IMR-90 (cell line): ENCODE data around the gene KDM1A. TPM values are rescaled to one million over a fixed set of nuclear protein-coding genes. Genes with fewer than 3 reads are reported as not detected.

Source experiments
- ATAC-seq: fragments of 200-7000 bp; cut with Tn5 transposase; 2 replicates; pipeline ENCODE4 v1.9.1; 2020; ENCODE audit warnings: low read depth, mild to moderate bottlenecking, moderate library complexity
- BruUV-seq: library from RNA; stranded (reverse); fragments of 400-500 nt; replicated peaks from 2 replicates; lab custom pipeline; 2021; lab: Mats Ljungman, UMichigan
- CTCF ChIA-PET: fragments of 300-600 bp; formaldehyde crosslinking; extraction: SDS; loops from one replicate; lab custom pipeline; 2021; ENCODE audit warnings: antibody characterized with exemption; lab: Yijun Ruan, JAX
- POLR2A ChIA-PET: fragments of 300-600 bp; sonication (Branson Sonifier 250); formaldehyde crosslinking; loops from one replicate; lab custom pipeline; 2022; ENCODE audit warnings: antibody characterized with exemption; ENCODE audit not compliant: unreplicated experiment; lab: Charles Lee
- DNase-seq: peaks from one replicate; pipeline ENCODE4 v3.0.0; 2013
- H2AFZ ChIP-seq: replicated peaks from 2 replicates; pipeline ENCODE3; 2013; ENCODE audit warnings: low read length, mild to moderate bottlenecking; ENCODE audit not compliant: poor library complexity
- H2AK5ac ChIP-seq: 2 replicates; pipeline ENCODE4 v1.6.1; 2013; ENCODE audit warnings: low read depth, low read length, inconsistent platforms
- H2AK9ac ChIP-seq: replicated peaks from 2 replicates; pipeline ENCODE3; 2013; ENCODE audit warnings: mild to moderate bottlenecking, low read depth, low read length, moderate library complexity; ENCODE audit not compliant: poor library complexity
- H2BK120ac ChIP-seq: 2 replicates; pipeline ENCODE4 v1.6.1; 2013; ENCODE audit warnings: low read depth, low read length, inconsistent platforms
- H2BK15ac ChIP-seq: 3 replicates; pipeline ENCODE4 v1.6.1; 2013; ENCODE audit warnings: low read depth, low read length, inconsistent platforms
- H2BK20ac ChIP-seq: 2 replicates; pipeline ENCODE4 v1.6.1; 2013; ENCODE audit warnings: low read depth, mild to moderate bottlenecking, inconsistent platforms, low read length, moderate library complexity
- H2BK5ac ChIP-seq: 2 replicates; pipeline ENCODE4 v1.6.1; 2013; ENCODE audit warnings: mild to moderate bottlenecking, low read depth, low read length, inconsistent platforms; ENCODE audit not compliant: poor library complexity, severe bottlenecking
- H3K14ac ChIP-seq: replicated peaks from 2 replicates; pipeline ENCODE4 v1.6.1; 2013; ENCODE audit warnings: low read depth, low read length, inconsistent platforms
- H3K18ac ChIP-seq: 2 replicates; pipeline ENCODE4 v1.6.1; 2013; ENCODE audit warnings: low read depth, low read length, control low read depth
- H3K23ac ChIP-seq: 2 replicates; pipeline ENCODE4 v1.6.1; 2013; ENCODE audit warnings: low read depth, low read length, inconsistent platforms
- H3K27ac ChIP-seq: 2 replicates; pipeline ENCODE4 v1.5.1; 2013; ENCODE audit warnings: mild to moderate bottlenecking, control low read depth, low read length; ENCODE audit not compliant: insufficient read depth
- H3K27me3 ChIP-seq: 2 replicates; pipeline ENCODE4 v1.6.1; 2013; ENCODE audit warnings: low read length; ENCODE audit not compliant: control insufficient read depth, insufficient read depth
- H3K36me3 ChIP-seq: 2 replicates; pipeline ENCODE4 v1.6.1; 2013; ENCODE audit warnings: low read length, mixed read lengths; ENCODE audit not compliant: control insufficient read depth, insufficient read depth
- H3K4ac ChIP-seq: 2 replicates; pipeline ENCODE4 v1.6.1; 2013; ENCODE audit warnings: low read depth, low read length, inconsistent platforms
- H3K4me1 ChIP-seq: 2 replicates; pipeline ENCODE4 v1.6.1; 2013; ENCODE audit warnings: low read length, mixed read lengths; ENCODE audit not compliant: control insufficient read depth, insufficient read depth
- H3K4me2 ChIP-seq: 2 replicates; pipeline ENCODE4 v1.6.1; 2013; ENCODE audit warnings: low read depth, mild to moderate bottlenecking, control low read depth, low read length, moderate library complexity
- H3K4me3 ChIP-seq: 2 replicates; pipeline ENCODE4 v1.5.1; 2013; ENCODE audit warnings: low read depth, mild to moderate bottlenecking, control low read depth, low read length, moderate library complexity; ENCODE audit not compliant: insufficient read depth
- H3K56ac ChIP-seq: 2 replicates; pipeline ENCODE4 v1.6.1; 2013; ENCODE audit warnings: low read length, inconsistent platforms; ENCODE audit not compliant: insufficient read depth; ENCODE audit errors: extremely low read depth
- H3K79me1 ChIP-seq, 2 experiments: 2 replicates each; pipeline ENCODE4 v1.6.1; 2013; ENCODE audit warnings: low read length in 2 of 2, inconsistent platforms in 1 of 2, low read depth in 1 of 2
- H3K9ac ChIP-seq: 2 replicates; pipeline ENCODE4 v1.6.1; 2013; ENCODE audit warnings: low read depth, low read length, control low read depth
- H3K9me1 ChIP-seq: 2 replicates; pipeline ENCODE4 v1.6.1; 2013; ENCODE audit warnings: low read length, inconsistent platforms; ENCODE audit not compliant: insufficient read depth
- H3K9me3 ChIP-seq: 2 replicates; pipeline ENCODE4 v1.6.1; 2013; ENCODE audit warnings: low read length; ENCODE audit not compliant: control insufficient read depth, insufficient read depth
- H4K20me1 ChIP-seq: 2 replicates; pipeline ENCODE4 v1.6.1; 2013; ENCODE audit warnings: low read length, inconsistent platforms; ENCODE audit not compliant: insufficient read depth
- H4K5ac ChIP-seq: 2 replicates; pipeline ENCODE4 v1.6.1; 2013; ENCODE audit warnings: mild to moderate bottlenecking, low read depth, low read length, control low read depth
- H4K8ac ChIP-seq, 2 experiments: 2 replicates each; pipeline ENCODE4 v1.6.1; 2013; ENCODE audit warnings: low read depth in 2 of 2, low read length in 2 of 2, control low read depth in 1 of 2, inconsistent platforms in 1 of 2
- H4K91ac ChIP-seq: 2 replicates; pipeline ENCODE4 v1.6.1; 2013; ENCODE audit warnings: low read depth, low read length, inconsistent platforms; ENCODE audit not compliant: insufficient read depth
- BHLHE40 ChIP-seq: fragments of 150-350 bp; IDR thresholded peaks from 2 replicates; pipeline ENCODE4 v1.6.1; 2016; ENCODE audit warnings: mild to moderate bottlenecking, low read depth, low read length
- CEBPB ChIP-seq: IDR thresholded peaks from 2 replicates; pipeline ENCODE4 v1.6.1; 2012; ENCODE audit warnings: low read depth, low read length, improper control_type of control experiment
- CHD1 ChIP-seq: IDR thresholded peaks from 2 replicates; pipeline ENCODE4 v1.6.1; 2012; ENCODE audit warnings: low read depth, low read length, improper control_type of control experiment
- CTCF ChIP-seq: conservative IDR thresholded peaks from 2 replicates; pipeline ENCODE4 v1.5.1; 2012; ENCODE audit warnings: mild to moderate bottlenecking, low read depth, low read length, improper control_type of control experiment
- ELK1 ChIP-seq: fragments of 150-350 bp; IDR thresholded peaks from 2 replicates; pipeline ENCODE4 v1.6.1; 2016; ENCODE audit warnings: low read depth, mild to moderate bottlenecking, low read length, moderate library complexity, borderline replicate concordance
- FOS ChIP-seq: fragments of 150-350 bp; IDR thresholded peaks from 2 replicates; pipeline ENCODE4 v1.6.1; 2016; ENCODE audit warnings: low read depth, low read length
- MAFK ChIP-seq: IDR thresholded peaks from 2 replicates; pipeline ENCODE4 v1.6.1; 2012; ENCODE audit warnings: low read depth, low read length, improper control_type of control experiment
- MAZ ChIP-seq: IDR thresholded peaks from 2 replicates; pipeline ENCODE4 v1.6.1; 2012; ENCODE audit warnings: low read depth, mild to moderate bottlenecking, low read length, improper control_type of control experiment, moderate library complexity, borderline replicate concordance
- MXI1 ChIP-seq: IDR thresholded peaks from 2 replicates; pipeline ENCODE4 v1.6.1; 2012; ENCODE audit warnings: low read depth, mild to moderate bottlenecking, low read length, moderate library complexity, borderline replicate concordance
- NFE2L2 ChIP-seq: fragments of 150-350 bp; IDR thresholded peaks from 2 replicates; pipeline ENCODE4 v1.6.1; 2016; ENCODE audit warnings: low read depth, mild to moderate bottlenecking, low read length
- POLR2A ChIP-seq: IDR thresholded peaks from 2 replicates; pipeline ENCODE4 v1.6.1; 2012; ENCODE audit warnings: mild to moderate bottlenecking, low read depth, low read length
- RAD21 ChIP-seq: IDR thresholded peaks from 2 replicates; pipeline ENCODE4 v1.6.1; 2012; ENCODE audit warnings: low read length, improper control_type of control experiment
- RCOR1 ChIP-seq: IDR thresholded peaks from 2 replicates; pipeline ENCODE4 v1.6.1; 2012; ENCODE audit warnings: mild to moderate bottlenecking, low read length, improper control_type of control experiment; ENCODE audit not compliant: insufficient replicate concordance
- RFX5 ChIP-seq: IDR thresholded peaks from 2 replicates; pipeline ENCODE4 v1.8.0; 2012; ENCODE audit warnings: low read depth, mild to moderate bottlenecking, low read length, moderate library complexity
- SMC3 ChIP-seq: fragments of 150-350 bp; IDR thresholded peaks from 2 replicates; pipeline ENCODE4 v1.6.1; 2016; ENCODE audit warnings: low read depth, mild to moderate bottlenecking, antibody characterized with exemption, low read length, moderate library complexity
- USF2 ChIP-seq: fragments of 150-350 bp; IDR thresholded peaks from 2 replicates; pipeline ENCODE4 v1.6.1; 2017; ENCODE audit warnings: mild to moderate bottlenecking, antibody characterized with exemption, low read length, low read depth
- WGBS, 2 experiments: methylation state at CpG; one replicate each; pipeline versions ENCODE4 v1.1.5 to v1.1.7; 2013; ENCODE audit warnings: missing lambda C conversion rate in 2 of 2; ENCODE audit not compliant: insufficient read length in 1 of 2; ENCODE audit errors: extremely low coverage in 2 of 2; 5-methylcytosine and 5-hydroxymethylcytosine counted together
- dilution Hi-C: fragments of 300-500 bp; cut with HindIII; formaldehyde crosslinking; loops from one replicate; pipeline ENCODE4 v1.14.3; 2018; ENCODE audit warnings: low sequenced_read_pairs; ENCODE audit not compliant: unreplicated experiment
- in situ Hi-C: fragments of 300-500 bp; cut with MboI; formaldehyde crosslinking; loops from 3 replicates; pipeline ENCODE4 v1.14.3; 2019; ENCODE audit warnings: low sequenced_read_pairs, inconsistent platforms, mixed read lengths
- intact Hi-C: fragments of 100-400 bp; cut with micrococcal nuclease; formaldehyde crosslinking; loops from 2 replicates; pipeline ENCODE4 v1.10.0; 2022
- polyA plus RNA-seq, 3 experiments: library from polyadenylated mRNA; depleted of rRNA; stranded (reverse); fragments of >200 nt; gene quantifications; 2 replicates each; pipeline ENCODE4 v1.2.3, GENCODE V29; 2012; ENCODE audit warnings: low replicate concordance in 1 of 3
- total RNA-seq: library from RNA; depleted of rRNA; stranded (reverse); fragments of >200 nt; gene quantifications from 2 replicates; pipeline ENCODE4 v1.2.3, GENCODE V29; 2012

KDM1A gene
- total and polyA plus RNA-seq, 2 of the 4 experiments (the other 2 are of a cell fraction): 58.7 to 104 TPM

- Histone ChIP-seq H3K14ac (0 out of 2 replicates have a peak overlapping the region, but pooled peaks have one; percentile 32), H4K20me1 (peaks cover 77% of the 10 kb centered on the region), H3K23ac (peak overlapping the region; percentile 69; the same call in 1 of the 2 replicates), H3K9ac (no peak overlapping the region), H2AK5ac (no peak overlapping the region), H3K9me3 (no peaks in the 10 kb centered on the region), H3K27ac (no peak overlapping the region), H3K4me2 (no peak overlapping the region), H3K27me3 (no peaks in the 10 kb centered on the region), H3K18ac (no peak overlapping the region), H4K5ac (no peak overlapping the region), H4K91ac (no peak overlapping the region; the same call in 1 of the 2 replicates), H2AK9ac (no peak overlapping the region), H3K4me1 (peaks cover 18% of the 10 kb centered on the region), H2BK20ac (no peak overlapping the region), H2BK5ac (no peak overlapping the region), H3K79me1 (peaks cover 11 to 72% of the 10 kb centered on the region in 2 experiments), H2AFZ (no peak overlapping the region), H2BK120ac (no peak overlapping the region), H3K4me3 (no peak overlapping the region), H2BK15ac (no peak overlapping the region), H3K36me3 (no peaks in the 10 kb centered on the region), H3K9me1 (peaks cover 19% of the 10 kb centered on the region), H3K4ac (no peak overlapping the region; the same call in 1 of the 2 replicates), H4K8ac (peak overlapping the region in 1 of 2 experiments; percentile 9; a peak in 2 of 4 replicates), H3K56ac (no peak overlapping the region)
- ChIA-PET POLR2A (no interaction called here), CTCF (no interaction called here)
- in situ Hi-C loops (no loop called here), intact Hi-C loops (no loop called here), dilution Hi-C loops (no loop called here)
- DNase-seq (no peak), ATAC-seq (no peak)
- BruUV-seq: no TSS peak
- TF ChIP-seq USF2 (no peak), ELK1 (no peak), CHD1 (no peak), FOS (no peak), MAZ (no peak), CTCF (no peak), RAD21 (no peak), MXI1 (no peak), POLR2A (no peak), CEBPB (no peak), BHLHE40 (no peak), RFX5 (no peak), RCOR1 (no peak), SMC3 (no peak), NFE2L2 (no peak), MAFK (no peak)
- no CpG with 5 or more reads among the region's 1 CpG for WGBS, 2 experiments
Measured at GRCh38 chr1:23126200-23126599, 106.9 kb downstream of the KDM1A start.
